Glutamatergic neuron (in vitro differentiated cells): ENCODE data around the gene LHFPL5. TPM values are rescaled to one million over a fixed set of nuclear protein-coding genes. Genes with fewer than 3 reads are reported as not detected.

Experiments
- DNase-seq: peaks from one replicate; pipeline ENCODE4 v3.0.0; 2022
- H3K27ac Mint-ChIP-seq: one replicate; pipeline ENCODE4 v1.8.0; 2020; ENCODE audit warnings: mild to moderate bottlenecking, mixed read lengths, inconsistent platforms; ENCODE audit not compliant: unreplicated experiment
- H3K27me3 Mint-ChIP-seq: one replicate; pipeline ENCODE4 v1.8.0; 2020; ENCODE audit warnings: mild to moderate bottlenecking, moderate library complexity, mixed read lengths, inconsistent platforms; ENCODE audit not compliant: unreplicated experiment
- H3K36me3 Mint-ChIP-seq: one replicate; pipeline ENCODE4 v1.8.0; 2020; ENCODE audit warnings: mild to moderate bottlenecking, mixed read lengths, inconsistent platforms; ENCODE audit not compliant: unreplicated experiment
- H3K4me1 Mint-ChIP-seq: one replicate; pipeline ENCODE4 v1.8.0; 2020; ENCODE audit warnings: mild to moderate bottlenecking, low read depth, mixed read lengths, inconsistent platforms; ENCODE audit not compliant: unreplicated experiment
- H3K4me3 Mint-ChIP-seq: one replicate; pipeline ENCODE4 v1.8.0; 2020; ENCODE audit warnings: mild to moderate bottlenecking, mixed read lengths, inconsistent platforms; ENCODE audit not compliant: unreplicated experiment
- H3K9me3 Mint-ChIP-seq: one replicate; pipeline ENCODE4 v1.8.0; 2020; ENCODE audit warnings: mild to moderate bottlenecking, moderate library complexity, mixed read lengths, inconsistent platforms; ENCODE audit not compliant: unreplicated experiment
- CTCF ChIP-seq: fragments of 200-600 bp; sonication (generic); IDR thresholded peaks from one replicate; pipeline ENCODE4 v1.5.0; 2021; ENCODE audit not compliant: partially characterized antibody, unreplicated experiment
- total RNA-seq: library from RNA; stranded (reverse); fragmentation: NEBNext Ultra II Directional; extraction: Animal tissue kit (Norgen Biotek cat#: 25700); gene quantifications from one replicate; pipeline ENCODE4 v1.2.1, GENCODE V29; 2021; ENCODE audit not compliant: unreplicated experiment

The LHFPL5 gene
- total RNA-seq, 1 donor from 2014 or later = 1.7 TPM

GRCh38 chr6:35831257-35832007, 26.3 kb downstream of the LHFPL5 start:
- H3K27ac Mint-ChIP-seq = no peak overlapping the region
- DNase-seq = no peak
- peaks cover 2% of the 10 kb centered on the region for H3K27me3 Mint-ChIP-seq
- H3K9me3 Mint-ChIP-seq = no peaks in the 10 kb centered on the region
- no peak overlapping the region for H3K4me3 Mint-ChIP-seq
- TF ChIP-seq CTCF = no peak
- H3K36me3 Mint-ChIP-seq = no peaks in the 10 kb centered on the region
- no peaks in the 10 kb centered on the region for H3K4me1 Mint-ChIP-seq

GRCh38 chr6:35833536-35833935, 28.4 kb downstream of the LHFPL5 start:
- H3K36me3 Mint-ChIP-seq = no peaks in the 10 kb centered on the region
- DNase-seq = no peak
- H3K27ac Mint-ChIP-seq = no peak overlapping the region
- no peak for TF ChIP-seq CTCF
- no peaks in the 10 kb centered on the region for H3K4me1 Mint-ChIP-seq
- H3K4me3 Mint-ChIP-seq = no peak overlapping the region
- H3K9me3 Mint-ChIP-seq = no peaks in the 10 kb centered on the region
- H3K27me3 Mint-ChIP-seq = peaks cover 2% of the 10 kb centered on the region

- no peak overlapping the region for H3K4me3 Mint-ChIP-seq
- no peak for TF ChIP-seq CTCF
- no peaks in the 10 kb centered on the region for H3K4me1 Mint-ChIP-seq
- no peaks in the 10 kb centered on the region for H3K27me3 Mint-ChIP-seq
- no peak overlapping the region for H3K27ac Mint-ChIP-seq
- DNase-seq = no peak
- H3K9me3 Mint-ChIP-seq = no peaks in the 10 kb centered on the region
- H3K36me3 Mint-ChIP-seq = no peaks in the 10 kb centered on the region
These were observed 33.9 kb downstream of the LHFPL5 start for GRCh38 chr6:35839019-35839418.

GRCh38 chr6:35842381-35842780, 37.2 kb downstream of the LHFPL5 start:
- no peak for DNase-seq
- TF ChIP-seq CTCF = no peak
- H3K4me1 Mint-ChIP-seq = no peaks in the 10 kb centered on the region
- no peaks in the 10 kb centered on the region for H3K27me3 Mint-ChIP-seq
- H3K36me3 Mint-ChIP-seq = no peaks in the 10 kb centered on the region
- no peak overlapping the region for H3K27ac Mint-ChIP-seq
- H3K9me3 Mint-ChIP-seq = no peaks in the 10 kb centered on the region
- no peak overlapping the region for H3K4me3 Mint-ChIP-seq

GRCh38 chr6:35844290-35844689, 39.1 kb downstream of the LHFPL5 start:
- Mint-ChIP-seq H3K36me3 (no peaks in the 10 kb centered on the region), H3K27me3 (no peaks in the 10 kb centered on the region), H3K4me3 (no peak overlapping the region), H3K9me3 (no peaks in the 10 kb centered on the region), H3K4me1 (no peaks in the 10 kb centered on the region), H3K27ac (no peak overlapping the region)
- DNase-seq = no peak
- no peak for TF ChIP-seq CTCF
